Activated CD8-positive, alpha-beta memory T cell treated with anti-CD3 and anti-CD28 coated beads, Interleukin-2, amount 50 U/mL, for 24 hours (primary cell): ENCODE results near the gene ZNF17.
A peak's percentile ranks its signal among the peaks of the same experiment; 100 is the strongest.

Experiments used
- DNase-seq: peaks from one replicate; pipeline ENCODE4 v3.0.0-alpha.2; 2020; ENCODE audit errors: extremely low read depth

ZNF17 gene

DNA sequence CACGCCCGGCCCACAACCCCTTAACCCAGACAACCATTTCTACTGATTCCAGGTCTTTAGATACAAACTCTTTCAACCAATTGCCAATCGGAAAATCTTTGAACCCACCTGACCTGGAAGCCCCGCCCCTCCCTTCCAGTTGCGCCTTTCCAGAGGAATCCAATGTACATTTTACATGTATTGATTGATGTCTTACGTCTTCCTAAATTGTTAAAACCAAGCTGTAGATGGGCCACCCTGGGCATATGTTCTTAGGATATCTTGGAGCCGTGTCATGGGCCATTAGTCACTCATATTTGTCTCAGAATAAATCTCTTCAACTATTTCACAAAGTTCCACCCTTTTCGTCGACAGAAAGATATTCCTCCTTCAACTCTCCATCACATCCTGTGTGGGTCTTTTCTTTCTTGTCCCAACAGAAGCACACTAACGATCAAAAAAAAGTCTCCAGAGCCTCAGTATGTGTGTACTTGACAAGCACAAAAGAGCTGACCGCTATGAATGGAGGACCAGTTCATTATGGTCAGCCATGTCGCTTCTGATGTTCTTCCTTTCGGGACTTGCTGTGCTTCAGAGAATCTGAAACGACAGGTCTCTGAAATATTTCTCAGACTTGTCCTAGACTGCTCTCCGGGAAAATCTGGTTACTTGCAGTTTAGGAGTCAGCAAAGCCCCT lies 23.6 kb downstream of the ZNF17 start:
- no peak for DNase-seq

DNA sequence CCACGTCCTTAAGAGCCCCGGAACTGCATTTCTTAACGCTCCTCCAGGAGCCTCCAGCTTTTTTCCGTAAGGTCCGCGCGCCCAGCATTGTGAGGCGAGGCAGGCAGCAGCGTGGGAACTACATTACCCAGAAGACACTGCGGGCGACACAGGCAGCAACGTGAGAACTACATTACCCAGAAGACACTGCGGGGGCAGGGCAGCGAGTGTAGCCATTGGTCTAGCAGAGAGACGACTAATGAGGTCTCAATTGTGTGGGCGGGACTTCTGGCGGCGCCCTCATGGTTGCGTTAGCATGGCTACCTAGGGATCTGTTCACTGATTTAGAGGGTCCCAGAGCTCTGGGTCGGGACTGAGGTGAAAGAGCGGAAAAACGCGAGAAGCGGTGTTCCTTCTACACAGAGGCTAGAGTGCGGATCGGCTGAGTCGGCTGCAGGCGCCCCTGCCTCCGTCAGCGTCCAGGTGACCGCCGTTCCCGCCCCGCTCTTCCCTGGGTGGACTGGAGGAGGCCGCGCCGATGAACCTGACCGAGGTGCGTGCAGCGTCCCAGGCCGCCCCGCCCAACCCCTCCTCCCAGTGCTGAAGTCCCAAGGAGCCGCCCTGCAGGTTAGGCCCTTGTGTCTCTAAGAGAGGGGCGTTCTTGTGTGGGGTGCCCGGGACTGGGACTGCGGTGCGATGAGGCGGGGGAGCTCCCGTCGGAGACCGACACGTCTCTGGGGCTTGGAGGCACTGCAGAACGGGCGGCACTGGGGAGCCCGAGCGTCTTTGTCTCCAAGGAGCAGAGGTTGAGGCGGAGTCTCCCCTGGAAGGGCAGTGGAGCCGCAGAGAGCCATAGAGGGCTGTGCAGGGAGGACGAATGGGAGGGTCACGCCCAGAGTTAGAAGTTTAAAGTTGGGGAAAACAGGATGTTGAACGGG lies 24.4 kb downstream of the ZNF17 start, which contains the start of gene ZNF749:
ZNF749 (plus strand) TSS at position 264 of the 917 bp plus-strand sequence; CDS start at position 518, 254 bp downstream.
- peak; percentile 96 for DNase-seq

DNA sequence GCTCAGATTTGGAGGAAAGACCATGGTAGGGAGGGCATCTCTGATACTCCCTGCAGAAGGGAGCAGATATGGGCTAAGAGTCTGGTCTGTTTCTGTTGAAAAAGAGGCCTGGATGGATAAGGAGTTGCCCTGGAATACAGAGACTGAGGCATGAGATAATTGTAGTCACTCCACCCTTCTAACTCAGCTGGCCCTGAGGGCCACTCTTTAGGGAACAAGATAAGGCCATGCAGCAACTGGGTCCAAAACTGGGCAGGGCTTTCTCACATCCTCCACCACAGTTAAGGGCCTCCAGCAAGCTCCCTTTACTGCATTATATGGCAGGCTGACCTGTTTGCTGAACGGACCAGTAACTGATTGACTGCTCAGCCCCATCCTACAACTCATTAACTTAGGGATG lies 25.5 kb downstream of the ZNF17 start:
- DNase-seq, result no peak

DNA sequence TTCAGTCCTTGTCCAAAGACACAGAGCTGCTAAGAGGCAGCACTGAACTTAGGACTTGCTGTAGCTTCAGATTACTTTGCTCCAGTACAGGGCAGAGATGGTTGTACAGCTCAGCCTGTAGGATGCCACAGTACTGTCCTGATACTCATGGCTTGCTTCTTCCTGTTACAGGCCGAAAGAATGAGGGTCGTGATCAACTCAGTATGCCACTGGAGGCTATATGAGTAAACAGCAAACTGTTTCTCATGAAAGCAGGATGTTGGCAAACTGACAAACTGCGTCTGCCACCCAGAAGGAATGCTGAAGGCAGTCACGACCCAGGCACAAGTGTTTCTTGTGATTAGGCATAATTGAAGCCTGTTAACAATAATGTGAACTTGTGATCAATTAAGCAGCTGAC lies 27.0 kb downstream of the ZNF17 start:
- no peak for DNase-seq

DNA sequence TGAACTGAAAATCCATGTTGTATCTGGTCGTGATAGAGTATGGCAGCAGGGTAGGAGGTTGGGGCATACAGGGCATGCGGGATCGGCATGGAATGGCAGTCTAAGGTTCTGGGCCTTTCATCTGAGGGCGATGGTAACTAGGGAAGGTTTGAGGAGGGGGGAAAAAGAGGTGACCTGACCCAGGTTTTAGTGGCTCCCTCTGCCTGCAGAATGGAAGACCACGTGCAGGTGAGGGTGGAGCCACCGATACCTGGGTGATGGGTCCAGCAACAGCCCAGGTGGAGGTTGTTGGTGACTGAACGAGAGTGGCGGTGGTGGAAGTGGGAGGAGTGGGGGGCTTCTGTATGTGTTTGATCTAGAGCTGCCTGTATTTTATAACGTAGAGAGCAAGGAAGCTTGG lies 28.0 kb downstream of the ZNF17 start:
- no peak for DNase-seq

DNA sequence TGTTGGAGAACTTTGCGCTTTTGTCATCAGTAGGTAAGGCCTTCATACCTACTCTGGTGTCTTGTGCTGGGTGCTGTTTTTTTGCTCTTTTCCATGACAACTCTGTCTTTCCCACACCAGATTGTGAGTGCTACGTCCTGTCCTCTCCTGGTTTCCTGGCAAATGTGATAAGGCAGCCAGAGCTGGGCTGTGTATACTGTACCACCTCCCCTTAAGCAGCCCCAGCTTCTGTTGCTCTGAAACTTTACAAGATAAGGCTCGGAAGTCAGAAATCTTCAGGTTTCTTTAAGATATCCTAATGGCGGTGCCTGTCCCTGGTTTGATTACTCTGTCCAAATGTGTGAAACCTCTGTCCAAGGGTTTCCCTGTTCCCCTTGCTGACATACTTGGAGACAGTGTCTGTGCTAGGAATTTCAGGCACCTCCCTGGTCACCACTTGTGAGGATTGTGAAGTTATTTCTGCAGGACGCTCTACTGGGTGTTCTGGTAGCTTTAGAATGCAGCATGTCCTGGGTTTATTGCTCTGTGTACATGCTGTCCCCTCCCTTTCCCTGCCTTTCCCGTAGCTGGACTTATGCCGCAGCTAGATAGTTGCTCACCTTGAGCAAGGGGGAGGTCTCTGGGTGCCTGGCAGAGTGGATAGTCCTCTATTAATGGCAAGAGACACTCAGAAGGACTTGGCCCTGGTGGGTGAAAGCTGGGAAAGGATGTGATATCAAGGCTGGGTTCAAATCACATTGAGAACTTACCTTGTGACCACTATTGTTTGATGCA lies 31.2 kb downstream of the ZNF17 start:
- DNase-seq, result no peak

DNA sequence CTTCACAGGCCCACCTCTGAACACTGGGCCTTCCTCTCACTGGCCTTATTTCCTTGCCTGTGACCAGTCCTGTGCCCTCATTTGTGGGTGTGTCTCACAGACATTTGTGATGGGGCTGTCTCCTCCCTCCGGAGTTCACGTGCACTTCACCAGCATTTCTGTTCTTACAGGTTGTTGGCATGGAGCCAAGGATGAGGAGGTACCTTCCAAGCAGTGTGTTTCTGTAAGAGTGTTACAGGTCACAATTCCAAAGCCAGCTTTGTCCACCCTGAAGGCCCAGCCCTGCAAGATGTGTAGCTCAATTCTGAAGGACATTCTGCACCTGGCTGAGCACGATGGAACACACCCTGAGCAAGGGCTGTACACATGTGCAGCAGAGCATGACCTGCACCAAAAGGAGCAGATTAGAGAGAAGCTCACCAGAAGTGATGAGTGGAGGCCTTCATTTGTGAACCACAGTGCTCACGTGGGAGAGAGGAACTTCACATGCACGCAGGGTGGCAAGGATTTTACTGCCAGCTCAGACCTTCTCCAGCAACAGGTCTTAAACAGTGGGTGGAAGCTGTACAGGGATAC lies 32.2 kb downstream of the ZNF17 start:
- DNase-seq, result no peak

DNA sequence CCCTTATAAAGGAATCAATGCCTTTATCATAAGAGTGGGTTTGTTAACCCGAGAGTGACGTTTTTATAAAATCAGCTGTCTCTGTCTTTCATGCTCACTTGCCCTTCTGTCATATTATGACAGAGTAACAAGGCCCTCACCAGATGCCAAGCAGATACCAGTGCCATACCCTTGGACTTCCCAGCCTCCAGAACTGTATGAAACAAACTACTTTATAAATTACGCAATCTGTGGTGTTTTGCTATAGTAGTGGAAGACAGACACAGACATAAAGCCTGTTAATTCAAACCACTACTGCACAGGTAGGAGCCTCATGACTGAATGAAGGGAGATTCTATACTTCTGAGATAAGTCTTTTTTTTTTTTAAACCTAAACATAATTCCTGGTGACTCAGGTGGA lies 41.3 kb downstream of the ZNF17 start:
- no peak for DNase-seq

DNA sequence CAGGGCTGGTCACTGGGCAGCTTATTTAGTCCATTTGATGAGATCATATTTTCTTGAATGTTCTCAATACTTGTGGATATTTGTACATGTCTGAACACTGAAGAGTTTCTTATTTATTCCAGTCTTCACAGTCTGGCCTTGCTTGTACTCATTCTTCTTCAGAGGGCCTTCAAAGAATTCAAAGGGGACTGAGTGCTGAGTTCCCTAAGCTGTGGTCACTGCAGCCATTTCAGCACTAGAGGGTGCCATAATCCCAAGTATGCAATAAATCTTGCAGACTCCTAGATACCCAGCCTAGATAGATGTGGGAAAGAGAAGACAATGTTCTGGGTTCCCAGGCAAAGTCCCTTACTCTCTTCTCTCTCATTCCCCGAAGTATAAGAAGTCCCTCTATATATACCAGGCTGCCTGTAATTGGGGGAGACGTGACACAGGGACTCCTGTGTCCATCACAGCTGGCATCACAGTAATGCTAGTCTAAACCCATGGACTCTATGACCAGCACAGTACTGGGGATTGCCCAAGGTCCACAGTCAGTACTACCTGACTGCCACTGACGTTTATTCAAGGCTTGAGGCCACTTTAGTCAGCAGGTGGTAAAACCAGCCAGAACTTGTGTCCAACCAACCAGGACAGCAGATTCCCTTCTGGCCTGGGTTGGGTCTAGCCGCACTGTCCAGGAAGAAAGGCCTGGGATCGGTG lies 54.9 kb downstream of the ZNF17 start:
- DNase-seq, result no peak

DNA sequence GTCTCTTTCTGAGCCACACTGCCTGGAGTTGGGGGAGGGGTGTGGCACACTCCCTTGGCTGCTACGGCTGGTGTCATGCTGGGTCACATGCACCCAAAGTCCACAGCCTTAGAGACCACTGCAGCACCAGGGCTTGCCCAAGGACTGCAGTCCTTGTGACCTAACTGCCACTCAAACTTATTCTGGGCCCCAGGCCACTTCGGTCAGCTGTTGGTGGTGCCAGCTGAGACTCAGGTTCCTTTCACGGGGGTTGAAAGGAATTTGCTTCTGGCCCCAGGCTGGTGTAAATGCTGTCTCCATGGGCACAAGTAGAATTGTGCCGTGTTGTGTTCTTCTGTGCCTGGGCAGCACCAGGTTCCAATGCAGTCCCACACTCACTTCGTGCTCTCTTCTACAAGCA lies 55.5 kb downstream of the ZNF17 start:
- no peak for DNase-seq
